ENCODE data around the gene ULK4.

Gene ULK4

DNA sequence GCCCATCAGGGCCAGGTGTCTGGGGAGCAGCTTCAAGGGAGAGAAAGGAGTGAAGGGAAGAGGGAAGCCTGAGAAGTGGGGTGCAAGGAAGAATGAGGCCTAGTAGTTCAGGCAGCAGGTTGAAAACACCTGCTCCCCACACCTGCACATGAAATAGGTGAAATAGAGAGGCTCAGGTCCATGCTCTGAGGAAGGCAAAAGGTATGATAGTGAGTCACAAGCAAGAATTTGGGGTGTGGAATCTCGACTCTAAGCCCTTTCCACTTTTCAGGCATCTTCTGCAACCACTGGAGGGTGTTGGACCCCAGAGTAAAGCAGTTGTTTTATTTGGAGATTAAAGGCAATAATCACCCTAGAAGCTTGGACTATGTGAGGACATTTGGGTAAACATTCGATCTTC, 605.1 kb downstream of the ULK4 start:
- no peak overlapping the region for H3K4me3 ChIP-seq (ENCODE audit: low read depth, low read length)
- TF ChIP-seq, protein P1, sequence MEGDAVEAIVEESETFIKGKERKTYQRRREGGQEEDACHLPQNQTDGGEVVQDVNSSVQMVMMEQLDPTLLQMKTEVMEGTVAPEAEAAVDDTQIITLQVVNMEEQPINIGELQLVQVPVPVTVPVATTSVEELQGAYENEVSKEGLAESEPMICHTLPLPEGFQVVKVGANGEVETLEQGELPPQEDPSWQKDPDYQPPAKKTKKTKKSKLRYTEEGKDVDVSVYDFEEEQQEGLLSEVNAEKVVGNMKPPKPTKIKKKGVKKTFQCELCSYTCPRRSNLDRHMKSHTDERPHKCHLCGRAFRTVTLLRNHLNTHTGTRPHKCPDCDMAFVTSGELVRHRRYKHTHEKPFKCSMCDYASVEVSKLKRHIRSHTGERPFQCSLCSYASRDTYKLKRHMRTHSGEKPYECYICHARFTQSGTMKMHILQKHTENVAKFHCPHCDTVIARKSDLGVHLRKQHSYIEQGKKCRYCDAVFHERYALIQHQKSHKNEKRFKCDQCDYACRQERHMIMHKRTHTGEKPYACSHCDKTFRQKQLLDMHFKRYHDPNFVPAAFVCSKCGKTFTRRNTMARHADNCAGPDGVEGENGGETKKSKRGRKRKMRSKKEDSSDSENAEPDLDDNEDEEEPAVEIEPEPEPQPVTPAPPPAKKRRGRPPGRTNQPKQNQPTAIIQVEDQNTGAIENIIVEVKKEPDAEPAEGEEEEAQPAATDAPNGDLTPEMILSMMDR (IDR thresholded peaks at IDR 0.05; ENCODE audit: control insufficient read depth, extremely low read depth, insufficient read depth), result no peak
- DNase-seq (ENCODE audit: low read depth), result no peak

DNA sequence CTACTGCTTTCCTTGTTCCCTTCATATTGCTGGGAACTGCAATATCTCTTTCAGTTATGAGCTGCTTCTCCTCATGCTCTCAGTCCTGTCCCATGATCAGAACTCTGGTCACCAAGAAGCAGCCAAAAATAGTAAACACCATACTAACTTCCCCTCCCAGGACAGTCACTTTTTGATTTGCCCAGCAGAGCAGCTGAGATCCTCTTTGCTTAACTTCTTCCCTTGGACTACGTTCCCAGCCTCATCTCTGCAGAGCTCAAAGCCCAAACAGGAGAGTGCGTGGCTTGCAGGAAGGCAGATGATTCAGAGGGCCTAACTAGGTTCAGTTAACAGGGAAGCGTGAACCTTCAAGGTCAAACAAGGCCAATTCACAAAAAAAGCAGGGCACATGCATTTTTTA, 609.4 kb downstream of the ULK4 start:
- TF ChIP-seq, protein P1 (IDR thresholded peaks at IDR 0.05; ENCODE audit: control insufficient read depth, extremely low read depth, insufficient read depth), result no peak
- DNase-seq (ENCODE audit: low read depth), result no peak
- no peak overlapping the region for H3K4me3 ChIP-seq (ENCODE audit: low read depth, low read length)

DNA sequence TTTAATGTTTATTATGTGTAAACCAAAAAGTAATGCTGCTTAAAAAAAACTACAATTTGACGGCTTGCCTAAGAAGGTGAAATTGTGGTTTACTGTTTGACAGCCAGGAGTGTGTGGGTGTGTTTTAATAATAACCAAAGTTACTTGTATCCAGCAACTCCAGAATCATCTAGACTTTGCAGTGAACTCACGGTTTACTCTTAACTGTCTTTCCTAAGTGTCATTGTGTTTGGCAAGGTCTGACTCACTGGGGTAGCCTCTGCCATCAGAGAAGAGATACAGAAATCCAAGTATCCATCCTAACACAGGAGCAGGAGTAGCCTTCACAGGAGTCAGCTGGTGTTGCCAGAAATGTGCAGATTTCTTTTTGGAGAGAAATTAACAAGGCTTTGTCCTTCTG, 611.5 kb downstream of the ULK4 start:
- no peak overlapping the region for H3K4me3 ChIP-seq (ENCODE audit: low read depth, low read length)
- no peak for DNase-seq (ENCODE audit: low read depth)
- TF ChIP-seq, protein P1 (IDR thresholded peaks at IDR 0.05; ENCODE audit: control insufficient read depth, extremely low read depth, insufficient read depth), result no peak

DNA sequence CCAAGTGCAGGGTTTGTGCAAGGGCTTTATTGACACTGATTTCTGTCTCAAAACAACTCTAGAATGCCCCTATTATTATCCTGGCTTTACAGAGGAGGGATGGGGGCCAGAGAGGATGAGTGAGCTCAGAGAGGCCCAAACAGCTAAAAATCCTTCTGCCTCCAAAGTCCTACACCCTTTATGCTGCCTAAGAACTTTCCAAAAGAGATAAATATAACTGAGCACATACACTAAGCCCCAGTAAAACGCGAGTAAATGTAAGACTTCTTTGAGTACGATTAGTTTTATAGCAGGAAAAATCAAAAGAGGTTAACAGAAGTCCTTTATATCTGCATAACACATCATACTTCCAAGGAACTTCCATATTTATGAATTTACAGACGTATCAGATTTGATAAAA, 613.5 kb downstream of the ULK4 start:
- H3K4me3 ChIP-seq (ENCODE audit: low read depth, low read length), result no peak overlapping the region
- TF ChIP-seq, protein P1 (IDR thresholded peaks at IDR 0.05; ENCODE audit: control insufficient read depth, extremely low read depth, insufficient read depth), result no peak
- no peak for DNase-seq (ENCODE audit: low read depth)

DNA sequence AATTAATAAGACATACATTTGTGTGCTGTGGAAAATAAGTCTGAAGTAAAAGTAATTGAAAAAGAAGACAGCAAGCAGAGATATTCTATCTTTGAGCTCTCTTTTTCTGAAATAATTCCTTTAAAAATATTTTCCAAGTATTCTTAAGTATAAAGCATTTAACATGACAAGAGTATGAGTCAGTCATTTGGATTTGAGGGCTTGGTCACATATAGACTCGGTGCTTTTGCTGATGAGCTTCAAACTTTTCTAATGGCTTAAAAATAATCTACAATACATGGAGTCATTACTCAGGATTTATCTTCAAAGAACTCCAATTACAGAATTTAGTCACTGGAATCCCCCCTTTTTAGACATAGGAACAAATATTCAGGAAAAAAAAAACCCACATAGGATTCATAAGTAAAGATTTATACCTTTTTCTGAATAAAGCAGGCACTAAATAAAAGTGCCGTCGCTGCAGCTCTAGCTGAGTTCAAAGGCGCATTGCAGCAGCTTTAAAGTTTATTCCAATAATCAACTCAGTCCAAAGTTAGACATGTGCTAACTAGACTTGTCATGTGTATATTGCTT, 615.1 kb downstream of the ULK4 start:
- no peak for DNase-seq (ENCODE audit: low read depth)
- TF ChIP-seq, protein P1 (IDR thresholded peaks at IDR 0.05; ENCODE audit: control insufficient read depth, extremely low read depth, insufficient read depth), result no peak
- H3K4me3 ChIP-seq (ENCODE audit: low read depth, low read length), result no peak overlapping the region

DNA sequence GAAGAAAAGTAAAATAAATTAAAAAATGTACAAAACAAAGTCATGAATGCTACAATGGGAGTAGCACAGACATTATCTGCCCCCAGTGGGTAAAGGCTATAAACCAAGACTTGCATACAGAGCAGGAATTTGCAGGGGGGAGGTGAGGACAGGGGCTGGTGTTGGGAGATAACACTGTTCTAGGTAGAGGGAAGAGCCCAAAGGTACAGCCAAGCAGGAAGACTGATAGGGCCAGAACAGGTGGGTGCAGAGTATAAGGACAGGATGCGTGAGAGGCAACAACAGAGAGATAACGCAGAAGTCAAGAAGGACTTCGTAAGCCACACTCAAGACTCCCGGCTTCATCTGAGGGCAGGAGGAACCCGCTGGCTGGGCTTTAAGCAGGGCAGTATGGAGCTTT, 616.1 kb downstream of the ULK4 start:
- TF ChIP-seq, protein P1 (IDR thresholded peaks at IDR 0.05; ENCODE audit: control insufficient read depth, extremely low read depth, insufficient read depth), result no peak
- H3K4me3 ChIP-seq (ENCODE audit: low read depth, low read length), result no peak overlapping the region
- no peak for DNase-seq (ENCODE audit: low read depth)

DNA sequence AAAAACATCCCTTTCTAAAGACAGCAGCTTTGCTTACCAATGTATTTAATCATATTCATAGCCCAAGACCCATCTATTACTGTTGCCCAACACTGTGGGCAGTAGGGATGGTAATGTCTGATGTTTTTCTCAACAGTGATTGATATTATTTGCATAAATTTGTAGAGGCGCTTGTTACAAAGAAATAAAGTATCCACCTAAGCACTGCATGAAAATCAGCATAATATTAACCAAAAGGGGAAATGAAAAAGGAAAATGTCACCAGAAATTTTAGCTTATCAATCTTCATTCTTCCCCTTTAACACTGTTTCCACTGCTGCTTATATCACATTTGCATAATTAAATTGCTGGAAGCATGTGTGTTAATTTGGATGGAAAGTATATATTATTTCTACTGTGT, 622.1 kb downstream of the ULK4 start:
- TF ChIP-seq, protein P1 (IDR thresholded peaks at IDR 0.05; ENCODE audit: control insufficient read depth, extremely low read depth, insufficient read depth), result no peak
- no peak for DNase-seq (ENCODE audit: low read depth)
- no peak overlapping the region for H3K4me3 ChIP-seq (ENCODE audit: low read depth, low read length)

Measured in LNCaP clone FGC (cell line).